HTERT RPE-1 (cell line): ENCODE data around the gene CDC5L.

Source experiments
- in situ Hi-C: fragments of 300-500 bp; cut with MboI; formaldehyde crosslinking; loops from 4 replicates; pipeline ENCODE4 v1.14.3; 2020; ENCODE audit warnings: low sequenced_read_pairs

The CDC5L gene

GRCh38 chr6:44495036-44495901, 107.8 kb downstream of the CDC5L start:
- in situ Hi-C loops = no loop called here

- in situ Hi-C loops = no loop called here
Observed at GRCh38 chr6:44496665-44497369, 109.3 kb downstream of the CDC5L start.

GRCh38 chr6:44497807-44498206, 110.3 kb downstream of the CDC5L start:
- in situ Hi-C loops = no loop called here

DNA sequence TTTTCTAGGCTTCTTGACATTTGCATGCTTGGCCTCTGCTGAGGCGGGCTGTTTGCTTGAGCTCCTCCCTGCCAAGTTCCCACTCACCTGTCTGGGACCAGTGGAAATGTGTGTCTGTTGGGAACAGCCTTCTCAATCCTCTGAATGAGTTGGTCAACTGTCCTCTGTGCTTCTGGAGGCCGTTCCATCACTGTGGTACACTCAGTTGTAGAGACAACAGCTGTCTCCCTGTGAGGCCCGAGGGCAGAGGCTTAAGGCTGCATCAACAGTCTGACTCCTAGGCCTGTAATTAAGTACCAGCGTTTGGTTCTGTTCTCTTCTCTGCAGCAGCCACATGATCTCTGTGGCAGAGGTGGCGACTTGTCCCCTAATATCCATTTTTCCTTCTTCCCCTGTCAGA, 110.9 kb downstream of the CDC5L start:
- in situ Hi-C loops = no loop called here

DNA sequence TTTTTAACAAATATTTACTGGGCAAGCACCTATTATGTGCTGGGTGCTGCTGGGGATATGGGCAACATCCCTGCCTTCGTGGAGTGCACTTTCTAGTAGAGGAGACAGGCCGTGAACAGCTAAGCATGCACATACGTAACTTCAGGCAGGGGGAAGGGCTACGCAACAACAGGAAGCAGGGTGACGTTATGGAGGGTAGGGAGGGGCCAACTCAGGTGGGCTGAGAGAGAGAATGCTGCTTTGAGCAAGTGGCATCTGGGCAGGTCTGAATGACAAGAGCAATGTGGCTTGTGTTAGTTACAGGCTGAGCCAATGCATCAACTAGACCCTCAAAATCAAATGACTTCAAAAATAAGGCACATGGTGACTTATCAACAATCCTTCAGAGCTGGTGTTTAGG, 112.1 kb downstream of the CDC5L start:
- in situ Hi-C loops = no loop called here
